ENCODE measurements around the gene VDAC1.

DNA sequence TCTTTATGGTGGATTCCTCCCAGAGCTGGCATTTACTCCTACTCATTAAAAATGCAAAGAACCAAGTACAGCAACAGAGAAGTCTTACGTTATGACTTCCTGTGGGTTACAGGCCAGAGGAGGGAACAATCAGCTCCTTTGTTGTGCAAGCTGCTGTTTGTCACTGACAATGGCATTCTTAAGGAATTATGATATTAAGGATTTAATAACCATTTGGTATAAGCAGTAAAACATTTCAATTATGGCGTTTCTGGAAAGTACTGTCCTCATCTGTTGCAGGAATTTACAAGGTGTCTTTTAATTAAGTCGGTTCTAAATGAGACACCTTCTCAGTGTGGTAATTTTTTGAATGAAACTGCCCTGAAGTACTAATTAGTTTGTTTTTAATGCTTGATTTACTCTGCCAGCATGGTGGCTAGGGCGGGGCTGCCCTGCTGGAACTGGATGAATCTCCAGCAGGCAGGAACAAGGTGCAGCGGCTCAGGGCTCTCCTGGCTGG is 49.1 kb upstream of the VDAC1 start:
- TF ChIP-seq, protein P1, sequence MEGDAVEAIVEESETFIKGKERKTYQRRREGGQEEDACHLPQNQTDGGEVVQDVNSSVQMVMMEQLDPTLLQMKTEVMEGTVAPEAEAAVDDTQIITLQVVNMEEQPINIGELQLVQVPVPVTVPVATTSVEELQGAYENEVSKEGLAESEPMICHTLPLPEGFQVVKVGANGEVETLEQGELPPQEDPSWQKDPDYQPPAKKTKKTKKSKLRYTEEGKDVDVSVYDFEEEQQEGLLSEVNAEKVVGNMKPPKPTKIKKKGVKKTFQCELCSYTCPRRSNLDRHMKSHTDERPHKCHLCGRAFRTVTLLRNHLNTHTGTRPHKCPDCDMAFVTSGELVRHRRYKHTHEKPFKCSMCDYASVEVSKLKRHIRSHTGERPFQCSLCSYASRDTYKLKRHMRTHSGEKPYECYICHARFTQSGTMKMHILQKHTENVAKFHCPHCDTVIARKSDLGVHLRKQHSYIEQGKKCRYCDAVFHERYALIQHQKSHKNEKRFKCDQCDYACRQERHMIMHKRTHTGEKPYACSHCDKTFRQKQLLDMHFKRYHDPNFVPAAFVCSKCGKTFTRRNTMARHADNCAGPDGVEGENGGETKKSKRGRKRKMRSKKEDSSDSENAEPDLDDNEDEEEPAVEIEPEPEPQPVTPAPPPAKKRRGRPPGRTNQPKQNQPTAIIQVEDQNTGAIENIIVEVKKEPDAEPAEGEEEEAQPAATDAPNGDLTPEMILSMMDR (IDR thresholded peaks at IDR 0.05), result no peak
- TF ChIP-seq, protein P2, sequence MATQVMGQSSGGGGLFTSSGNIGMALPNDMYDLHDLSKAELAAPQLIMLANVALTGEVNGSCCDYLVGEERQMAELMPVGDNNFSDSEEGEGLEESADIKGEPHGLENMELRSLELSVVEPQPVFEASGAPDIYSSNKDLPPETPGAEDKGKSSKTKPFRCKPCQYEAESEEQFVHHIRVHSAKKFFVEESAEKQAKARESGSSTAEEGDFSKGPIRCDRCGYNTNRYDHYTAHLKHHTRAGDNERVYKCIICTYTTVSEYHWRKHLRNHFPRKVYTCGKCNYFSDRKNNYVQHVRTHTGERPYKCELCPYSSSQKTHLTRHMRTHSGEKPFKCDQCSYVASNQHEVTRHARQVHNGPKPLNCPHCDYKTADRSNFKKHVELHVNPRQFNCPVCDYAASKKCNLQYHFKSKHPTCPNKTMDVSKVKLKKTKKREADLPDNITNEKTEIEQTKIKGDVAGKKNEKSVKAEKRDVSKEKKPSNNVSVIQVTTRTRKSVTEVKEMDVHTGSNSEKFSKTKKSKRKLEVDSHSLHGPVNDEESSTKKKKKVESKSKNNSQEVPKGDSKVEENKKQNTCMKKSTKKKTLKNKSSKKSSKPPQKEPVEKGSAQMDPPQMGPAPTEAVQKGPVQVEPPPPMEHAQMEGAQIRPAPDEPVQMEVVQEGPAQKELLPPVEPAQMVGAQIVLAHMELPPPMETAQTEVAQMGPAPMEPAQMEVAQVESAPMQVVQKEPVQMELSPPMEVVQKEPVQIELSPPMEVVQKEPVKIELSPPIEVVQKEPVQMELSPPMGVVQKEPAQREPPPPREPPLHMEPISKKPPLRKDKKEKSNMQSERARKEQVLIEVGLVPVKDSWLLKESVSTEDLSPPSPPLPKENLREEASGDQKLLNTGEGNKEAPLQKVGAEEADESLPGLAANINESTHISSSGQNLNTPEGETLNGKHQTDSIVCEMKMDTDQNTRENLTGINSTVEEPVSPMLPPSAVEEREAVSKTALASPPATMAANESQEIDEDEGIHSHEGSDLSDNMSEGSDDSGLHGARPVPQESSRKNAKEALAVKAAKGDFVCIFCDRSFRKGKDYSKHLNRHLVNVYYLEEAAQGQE (IDR thresholded peaks at IDR 0.05; ENCODE audit: insufficient read depth in 1 of 2, low read depth in 2 of 2, low read length in 1 of 2), result no peak
